ENCODE measurements around the gene ZFAND2A.

Gene ZFAND2A

DNA sequence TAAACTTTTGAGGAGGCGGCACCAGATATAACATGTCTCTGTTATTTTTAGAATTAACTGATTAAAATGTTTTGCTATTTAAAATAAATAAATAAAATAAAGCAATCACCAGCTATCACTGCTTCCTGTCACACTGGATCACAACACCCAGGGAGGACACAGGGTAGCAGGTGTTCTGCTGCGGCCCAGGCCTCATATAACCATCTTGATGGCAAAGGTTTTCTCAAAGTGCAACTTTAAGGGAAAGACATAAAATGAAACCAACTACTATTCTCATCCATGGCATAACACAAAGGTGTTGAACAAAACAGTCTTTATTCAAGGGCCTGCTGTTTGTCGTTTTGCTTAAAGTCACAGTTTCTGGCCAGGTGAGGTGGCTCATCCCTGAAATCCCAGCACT, 48.8 kb downstream of the ZFAND2A start:
- DNase-seq (ENCODE audit: insufficient read length, low spot score) (no peak), FAIRE-seq (no peak)

- FAIRE-seq: no peak
- DNase-seq (ENCODE audit: insufficient read length, low spot score): no peak
Observed at GRCh38 chr7:1110358-1110757, 49.6 kb downstream of the ZFAND2A start.

- no peak for DNase-seq (ENCODE audit: insufficient read length, low spot score)
- no peak for FAIRE-seq
Observed at GRCh38 chr7:1109581-1110310, 50.2 kb downstream of the ZFAND2A start.

- no peak for FAIRE-seq
- DNase-seq (ENCODE audit: insufficient read length, low spot score): no peak
Observed at GRCh38 chr7:1108264-1108920, 51.6 kb downstream of the ZFAND2A start.

- DNase-seq (ENCODE audit: insufficient read length, low spot score) (no peak), FAIRE-seq (no peak)
Observed at GRCh38 chr7:1106793-1107421, 53.1 kb downstream of the ZFAND2A start.

- FAIRE-seq (no peak), DNase-seq (ENCODE audit: insufficient read length, low spot score) (no peak)
Observed at GRCh38 chr7:1106063-1106792, 53.8 kb downstream of the ZFAND2A start.

- peak; percentile 56 for DNase-seq (ENCODE audit: insufficient read length, low spot score)
Observed at GRCh38 chr7:1105189-1105588, 54.8 kb downstream of the ZFAND2A start.

GRCh38 chr7:1104516-1105179, 55.3 kb downstream of the ZFAND2A start:
- peak; percentile 78 for FAIRE-seq
- no peak for DNase-seq (ENCODE audit: insufficient read length, low spot score)

More at GRCh38 chr7:1105189-1105588, 54.8 kb downstream of the ZFAND2A start:
- FAIRE-seq: peak; percentile 95

DNA sequence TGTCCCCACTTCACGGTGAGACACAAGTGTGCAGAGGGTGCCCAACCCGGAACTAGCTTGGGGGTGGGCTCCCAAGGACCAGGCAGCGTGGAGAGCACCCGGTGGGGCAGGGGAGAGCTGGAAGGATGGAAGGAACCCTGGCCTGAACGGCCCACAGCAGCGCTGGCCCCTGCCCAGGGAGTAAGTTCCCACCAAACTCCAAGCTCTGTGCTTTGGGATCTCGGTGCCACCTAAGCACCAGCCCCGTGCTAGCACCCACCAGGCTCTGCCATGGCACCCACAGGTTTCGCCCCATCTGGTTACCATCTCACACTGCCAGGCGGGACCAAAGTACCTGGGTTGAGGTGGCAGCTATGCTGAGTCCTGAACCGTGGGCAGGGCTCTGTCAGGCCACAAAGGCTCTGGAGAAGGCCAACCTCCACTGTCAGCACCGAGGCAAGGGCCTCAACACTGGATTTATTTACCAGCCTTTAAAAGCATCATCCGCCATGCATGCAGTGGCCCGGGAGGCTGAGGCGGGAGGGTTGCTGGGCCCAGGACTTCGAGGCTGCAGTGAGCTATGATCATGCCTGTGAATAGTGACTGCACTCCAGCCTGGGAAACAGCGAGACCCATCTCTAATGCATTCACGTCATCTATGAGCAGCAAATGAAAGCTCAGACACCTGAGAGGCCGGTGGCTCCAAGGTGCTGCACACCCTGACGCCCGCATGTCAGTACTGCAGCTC, 56.0 kb downstream of the ZFAND2A start:
- peak; percentile 4 for FAIRE-seq
- no peak for DNase-seq (ENCODE audit: insufficient read length, low spot score)

DNA sequence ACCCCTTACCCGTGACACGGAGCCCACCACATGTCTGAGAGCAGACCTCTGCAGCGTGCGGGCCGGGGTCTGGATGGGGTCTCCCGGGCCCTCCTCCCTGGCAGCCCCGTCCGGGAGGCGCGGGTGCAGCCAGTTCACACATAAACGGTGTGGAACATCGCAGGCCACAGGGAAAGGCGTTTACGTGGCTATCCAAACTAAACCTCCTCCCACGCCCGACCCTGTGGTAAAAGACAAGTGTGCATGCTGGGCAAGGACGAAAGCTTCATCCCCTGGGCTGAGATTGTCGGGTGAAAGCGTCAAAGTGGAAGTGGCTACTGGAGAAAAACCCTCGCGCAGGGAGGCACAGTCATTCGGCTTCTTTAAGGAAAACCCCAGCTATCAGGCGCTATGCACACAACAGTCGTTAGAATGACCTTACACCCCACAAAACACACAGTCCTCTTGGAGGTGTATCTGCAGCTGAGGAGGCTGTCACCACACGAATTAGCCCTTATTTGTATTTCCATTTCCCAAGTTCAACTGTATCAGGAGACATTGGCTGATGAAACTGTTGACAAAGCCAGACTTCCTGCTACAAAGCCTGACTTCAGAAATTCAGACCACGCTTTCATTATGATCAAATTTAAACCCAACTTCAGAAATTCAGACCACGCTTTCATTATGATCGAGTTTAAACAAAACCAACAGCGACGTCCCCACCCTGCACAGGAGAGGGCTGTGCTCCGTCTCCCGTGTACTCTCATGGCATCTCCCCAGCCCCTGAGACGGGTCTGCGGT, 56.8 kb downstream of the ZFAND2A start:
- DNase-seq (ENCODE audit: insufficient read length, low spot score): peak; percentile 66
- FAIRE-seq: peak; percentile 94
